Astrocyte (in vitro differentiated cells and primary cell): ENCODE measurements around the gene SLPI. TPM values are rescaled to one million over a fixed set of nuclear protein-coding genes. Genes with fewer than 3 reads are reported as not detected.

Experiments used
- DNase-seq: peaks from one replicate; pipeline ENCODE4 v3.0.0-alpha.2; 2010; ENCODE audit warnings: low read depth
- FAIRE-seq: peaks from 2 replicates; lab custom pipeline; 2011; peaks lifted over from hg19 to GRCh38; lab: Jason Lieb, UNC
- H2AFZ ChIP-seq: 2 replicates; pipeline ENCODE4 v1.6.0; 2012; ENCODE audit warnings: low read depth, low read length, inconsistent platforms
- H3K27ac ChIP-seq: 2 replicates; pipeline ENCODE4 v1.5.1; 2011; ENCODE audit warnings: low read depth, low read length, inconsistent platforms
- H3K27me3 ChIP-seq: 2 replicates; pipeline ENCODE4 v1.6.0; 2011; ENCODE audit warnings: low read length, inconsistent platforms; ENCODE audit not compliant: insufficient read depth
- H3K36me3 ChIP-seq: 2 replicates; pipeline ENCODE4 v1.5.1; 2011; ENCODE audit warnings: low read length, inconsistent platforms; ENCODE audit not compliant: insufficient read depth
- H3K4me1 ChIP-seq: 2 replicates; pipeline ENCODE4 v1.5.1; 2011; ENCODE audit warnings: low read length, inconsistent platforms; ENCODE audit not compliant: insufficient read depth
- H3K4me2 ChIP-seq: 2 replicates; pipeline ENCODE4 v1.6.0; 2012; ENCODE audit warnings: low read length, inconsistent platforms
- H3K4me3 ChIP-seq: 2 replicates; pipeline ENCODE4 v1.5.1; 2011; ENCODE audit warnings: low read depth, mild to moderate bottlenecking, low read length, inconsistent platforms; ENCODE audit not compliant: insufficient read depth
- H3K79me2 ChIP-seq: 2 replicates; pipeline ENCODE4 v1.6.0; 2012; ENCODE audit warnings: mild to moderate bottlenecking, low read length, inconsistent platforms; ENCODE audit not compliant: insufficient read depth
- H3K9ac ChIP-seq: 2 replicates; pipeline ENCODE4 v1.6.0; 2012; ENCODE audit warnings: mild to moderate bottlenecking, low read length, inconsistent platforms
- H3K9me3 ChIP-seq: 2 replicates; pipeline ENCODE4 v1.5.1; 2012; ENCODE audit warnings: low read depth, mild to moderate bottlenecking, low read length, inconsistent platforms; ENCODE audit not compliant: insufficient read depth
- H4K20me1 ChIP-seq: 2 replicates; pipeline ENCODE4 v1.6.0; 2012; ENCODE audit warnings: low read length, inconsistent platforms; ENCODE audit not compliant: insufficient read depth
- H3K27ac Mint-ChIP-seq: one replicate; pipeline ENCODE4 v1.8.0; 2021; ENCODE audit warnings: mild to moderate bottlenecking, mixed read lengths; ENCODE audit not compliant: unreplicated experiment
- H3K27me3 Mint-ChIP-seq: one replicate; pipeline ENCODE4 v1.8.0; 2021; ENCODE audit warnings: low read depth, mixed read lengths; ENCODE audit not compliant: unreplicated experiment
- H3K36me3 Mint-ChIP-seq: one replicate; pipeline ENCODE4 v1.8.0; 2021; ENCODE audit warnings: low read depth, mixed read lengths; ENCODE audit not compliant: unreplicated experiment
- H3K4me1 Mint-ChIP-seq: one replicate; pipeline ENCODE4 v1.8.0; 2021; ENCODE audit warnings: low read depth, mixed read lengths; ENCODE audit not compliant: unreplicated experiment
- H3K4me3 Mint-ChIP-seq: one replicate; pipeline ENCODE4 v1.8.0; 2021; ENCODE audit warnings: mild to moderate bottlenecking, moderate library complexity, mixed read lengths; ENCODE audit not compliant: unreplicated experiment
- H3K9me3 Mint-ChIP-seq: one replicate; pipeline ENCODE4 v1.8.0; 2021; ENCODE audit warnings: mild to moderate bottlenecking, mixed read lengths; ENCODE audit not compliant: unreplicated experiment
- CTCF ChIP-seq: IDR thresholded peaks from 2 replicates; pipeline ENCODE4 v1.5.1; 2011; ENCODE audit warnings: low read depth, mild to moderate bottlenecking, inconsistent platforms, low read length, moderate library complexity; ENCODE audit not compliant: insufficient read depth
- EZH2 ChIP-seq: IDR thresholded peaks from 2 replicates; pipeline ENCODE4 v1.6.1; 2012; ENCODE audit warnings: mild to moderate bottlenecking, low read length, inconsistent platforms; ENCODE audit not compliant: insufficient read depth
- total RNA-seq: library from RNA; stranded (reverse); gene quantifications from 2 replicates; pipeline ENCODE4 v1.2.1, GENCODE V29; 2021

The SLPI gene
- total RNA-seq, 1 donor from 2014 or later: 0.41 TPM

GRCh38 chr20:45258664-45259063 lies 4.3 kb upstream of the SLPI start:
- Histone ChIP-seq H3K27me3 (peaks cover 8% of the 10 kb centered on the region), H3K9ac (no peak overlapping the region), H3K36me3 (no peaks in the 10 kb centered on the region), H3K4me2 (no peak overlapping the region), H3K27ac (no peak overlapping the region), H4K20me1 (no peaks in the 10 kb centered on the region), H2AFZ (no peak overlapping the region), H3K79me2 (no peaks in the 10 kb centered on the region), H3K4me1 (no peaks in the 10 kb centered on the region), H3K9me3 (no peaks in the 10 kb centered on the region), H3K4me3 (no peak overlapping the region)
- DNase-seq (no peak), FAIRE-seq (no peak)
- H3K36me3 Mint-ChIP-seq: no peaks in the 10 kb centered on the region
- no peaks in the 10 kb centered on the region for H3K4me1 Mint-ChIP-seq
- no peak overlapping the region for H3K4me3 Mint-ChIP-seq
- H3K27ac Mint-ChIP-seq: no peak overlapping the region
- TF ChIP-seq CTCF: no peak
- no peak for TF ChIP-seq EZH2
- H3K27me3 Mint-ChIP-seq: peaks cover 7% of the 10 kb centered on the region
- H3K9me3 Mint-ChIP-seq: no peaks in the 10 kb centered on the region

DNA sequence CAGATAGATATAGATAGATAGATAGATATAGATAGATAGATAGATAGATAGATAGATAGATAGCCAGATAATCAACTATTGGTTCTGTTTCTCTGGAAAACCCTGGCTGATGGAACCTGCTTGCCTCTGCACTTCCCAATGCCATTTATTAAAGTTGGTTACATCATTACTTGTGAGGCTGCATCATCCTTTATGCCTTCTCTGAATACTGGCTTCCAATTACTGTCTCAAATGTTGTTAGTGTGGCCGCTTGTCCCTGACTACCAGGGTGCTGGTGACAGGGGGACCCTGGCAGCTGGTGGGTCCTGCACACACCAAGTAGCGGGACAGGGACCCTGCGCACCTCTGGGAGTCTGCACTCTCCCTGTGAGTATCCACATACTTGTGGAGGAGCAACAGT lies 3.9 kb upstream of the SLPI start:
- H3K9ac ChIP-seq: no peak overlapping the region
- H2AFZ ChIP-seq: no peak overlapping the region
- H3K27ac ChIP-seq: no peak overlapping the region
- peaks cover 8% of the 10 kb centered on the region for H3K27me3 ChIP-seq
- H3K9me3 ChIP-seq: no peaks in the 10 kb centered on the region
- Mint-ChIP-seq H3K27ac (no peak overlapping the region), H3K9me3 (no peaks in the 10 kb centered on the region), H3K27me3 (peaks cover 9% of the 10 kb centered on the region), H3K4me3 (no peak overlapping the region), H3K36me3 (no peaks in the 10 kb centered on the region), H3K4me1 (no peaks in the 10 kb centered on the region)
- no peaks in the 10 kb centered on the region for H3K4me1 ChIP-seq
- no peak overlapping the region for H3K4me2 ChIP-seq
- no peak for FAIRE-seq
- no peak for DNase-seq
- H3K36me3 ChIP-seq: no peaks in the 10 kb centered on the region
- H3K79me2 ChIP-seq: no peaks in the 10 kb centered on the region
- no peaks in the 10 kb centered on the region for H4K20me1 ChIP-seq
- H3K4me3 ChIP-seq: no peak overlapping the region
- TF ChIP-seq EZH2: no peak
- TF ChIP-seq CTCF: no peak

GRCh38 chr20:45257711-45258110 lies 3.3 kb upstream of the SLPI start:
- no peaks in the 10 kb centered on the region for H3K79me2 ChIP-seq
- no peaks in the 10 kb centered on the region for H3K36me3 ChIP-seq
- no peak for TF ChIP-seq EZH2
- no peak for TF ChIP-seq CTCF
- H4K20me1 ChIP-seq: no peaks in the 10 kb centered on the region
- Mint-ChIP-seq H3K27ac (no peak overlapping the region), H3K4me1 (no peaks in the 10 kb centered on the region), H3K9me3 (no peaks in the 10 kb centered on the region), H3K4me3 (no peak overlapping the region), H3K36me3 (no peaks in the 10 kb centered on the region), H3K27me3 (peaks cover 12% of the 10 kb centered on the region)
- no peak overlapping the region for H2AFZ ChIP-seq
- no peaks in the 10 kb centered on the region for H3K4me1 ChIP-seq
- H3K9ac ChIP-seq: no peak overlapping the region
- H3K27me3 ChIP-seq: peaks cover 8% of the 10 kb centered on the region
- no peak for DNase-seq
- no peak overlapping the region for H3K4me2 ChIP-seq
- FAIRE-seq: no peak
- H3K9me3 ChIP-seq: no peaks in the 10 kb centered on the region
- H3K27ac ChIP-seq: no peak overlapping the region
- no peak overlapping the region for H3K4me3 ChIP-seq
